HCT116 (cell line): Measurements from ENCODE around the gene HBE1.

ENCODE experiments used
- CEBPB ChIP-seq: IDR thresholded peaks from 2 replicates; pipeline ENCODE4 v1.6.1; 2012; ENCODE audit warnings: low read depth
- CTCF ChIP-seq, 3 experiments: fragments of 200-600 bp in 1 of 3; sonication (generic) in 1 of 3; IDR thresholded peaks in 2 of 3; conservative IDR thresholded peaks in 1 of 3; 2 replicates each; pipeline ENCODE4 v1.5.1; 2012 to 2017; ENCODE audit warnings: low read depth in 2 of 3, low read length in 2 of 3, antibody characterized with exemption in 1 of 3, borderline replicate concordance in 1 of 3, control low read depth in 1 of 3, mild to moderate bottlenecking in 1 of 3, mixed read lengths in 1 of 3, mixed run types in 1 of 3, moderate library complexity in 1 of 3; ENCODE audit not compliant: insufficient read depth in 1 of 3
- EGR1 ChIP-seq: IDR thresholded peaks from 2 replicates; pipeline ENCODE4 v1.6.1; 2012; ENCODE audit warnings: low read depth
- EZH2 ChIP-seq: fragments of 200-600 bp; sonication (generic); IDR thresholded peaks from 2 replicates; pipeline ENCODE4 v1.6.1; 2017; ENCODE audit warnings: antibody characterized with exemption, mixed run types
- FOSL1 ChIP-seq: IDR thresholded peaks from 2 replicates; pipeline ENCODE4 v1.6.1; 2012; ENCODE audit warnings: low read depth
- JUND ChIP-seq: IDR thresholded peaks from 2 replicates; pipeline ENCODE4 v1.6.1; 2012
- POLR2A ChIP-seq: IDR thresholded peaks from 2 replicates; pipeline ENCODE4 v1.7.0; 2011; ENCODE audit warnings: borderline replicate concordance; ENCODE audit not compliant: insufficient read depth, insufficient read length; ENCODE audit errors: extremely low read depth
- POLR2AphosphoS5 ChIP-seq: IDR thresholded peaks from 2 replicates; pipeline ENCODE4 v1.6.1; 2011; ENCODE audit warnings: mild to moderate bottlenecking, low read depth, low read length, moderate library complexity
- REST ChIP-seq: IDR thresholded peaks from 2 replicates; pipeline ENCODE4 v1.6.1; 2012; ENCODE audit warnings: low read depth
- SIN3A ChIP-seq: IDR thresholded peaks from 2 replicates; pipeline ENCODE4 v1.6.1; 2012; ENCODE audit warnings: low read depth
- SP1 ChIP-seq: IDR thresholded peaks from 2 replicates; pipeline ENCODE4 v1.6.1; 2012; ENCODE audit warnings: low read depth
- YY1 ChIP-seq: IDR thresholded peaks from 2 replicates; pipeline ENCODE4 v1.6.1; 2011; ENCODE audit warnings: low read length, low read depth, moderate library complexity, mild to moderate bottlenecking; ENCODE audit not compliant: insufficient replicate concordance; ENCODE audit errors: extremely low read depth
- ZFX ChIP-seq: fragments of 450-650 bp; IDR thresholded peaks from 2 replicates; pipeline ENCODE4 v1.6.1; 2017
- TF ChIP-seq, protein P1 (sequence below): IDR thresholded peaks from 2 replicates; pipeline ENCODE4 v1.6.1; 2012

- TF ChIP-seq CTCF (IDR thresholded peaks at IDR 0.05 in 2 of 3, conservative IDR thresholded peaks at IDR 0.05 in 1 of 3; ENCODE audit: borderline replicate concordance in 1 of 3, insufficient read depth in 1 of 3, low read depth in 2 of 3, low read length in 2 of 3) (no peak), POLR2AphosphoS5 (no peak), FOSL1 (no peak), JUND (no peak), SIN3A (no peak), SP1 (no peak), YY1 (no peak), REST (no peak), EZH2 (no peak), POLR2A (no peak), EGR1 (no peak), CEBPB (no peak), ZFX (no peak)
- TF ChIP-seq, protein P1, sequence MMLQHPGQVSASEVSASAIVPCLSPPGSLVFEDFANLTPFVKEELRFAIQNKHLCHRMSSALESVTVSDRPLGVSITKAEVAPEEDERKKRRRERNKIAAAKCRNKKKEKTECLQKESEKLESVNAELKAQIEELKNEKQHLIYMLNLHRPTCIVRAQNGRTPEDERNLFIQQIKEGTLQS: no peak
Measured at GRCh38 chr11:5234381-5234834, 35.3 kb downstream of the HBE1 start, which contains the start of gene HBD.
